Epithelial cell of esophagus (primary cell): ENCODE data around the gene TNFAIP8L1.

Experiments used
- DNase-seq: peaks from one replicate; pipeline ENCODE4 v3.0.0; 2010; ENCODE audit warnings: low read depth
- H3K4me3 ChIP-seq: 2 replicates; pipeline ENCODE4 v1.5.1; 2011; ENCODE audit warnings: mild to moderate bottlenecking, low read length, control low read depth
- CTCF ChIP-seq: IDR thresholded peaks from 2 replicates; pipeline ENCODE4 v1.5.1; 2011; ENCODE audit warnings: low read depth, mild to moderate bottlenecking, low read length, control low read depth, inconsistent platforms; ENCODE audit not compliant: insufficient read depth; ENCODE audit errors: missing control alignments

TNFAIP8L1 gene

DNA sequence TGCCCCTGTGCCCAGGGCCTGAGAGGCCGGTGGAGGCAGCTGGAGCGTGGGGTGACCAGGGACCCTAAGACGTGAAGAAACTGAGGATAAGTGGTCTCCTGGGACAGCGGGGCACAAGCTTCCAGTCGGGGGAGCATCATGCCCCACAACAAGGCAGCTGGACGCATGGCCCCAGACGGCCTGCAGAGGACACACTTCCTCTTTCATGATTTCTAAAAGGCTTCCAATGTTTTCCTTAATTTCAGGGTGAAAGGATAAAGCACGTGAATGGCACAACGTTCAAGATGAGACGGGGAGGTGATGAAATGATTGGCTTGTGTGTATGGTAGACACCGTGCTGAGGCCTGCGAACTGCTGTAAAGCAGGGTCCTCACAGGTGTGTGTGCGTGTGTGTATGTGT is 51.0 kb downstream of the TNFAIP8L1 start:
- no peak for TF ChIP-seq CTCF
- no peak for DNase-seq
- no peak overlapping the region for H3K4me3 ChIP-seq

DNA sequence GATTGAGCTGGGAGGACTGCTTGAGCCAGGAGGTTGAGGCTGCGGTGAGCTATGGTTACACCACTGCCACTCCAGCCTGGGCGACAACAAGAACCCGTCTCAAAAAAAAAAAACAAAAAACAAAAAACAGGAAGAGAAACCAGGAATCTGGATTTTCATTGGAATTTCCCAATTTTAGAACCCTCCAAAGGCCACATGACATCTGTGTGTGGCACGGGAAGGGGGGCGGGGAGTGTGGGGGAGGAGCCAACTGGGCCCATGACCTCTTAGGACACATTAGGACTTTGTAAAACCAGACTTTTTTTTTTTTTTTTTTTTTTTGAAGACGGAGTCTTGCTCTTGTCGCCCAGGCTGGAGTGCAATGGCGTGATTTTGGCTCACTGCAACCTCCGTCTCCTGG is 52.1 kb downstream of the TNFAIP8L1 start:
- no peak overlapping the region for H3K4me3 ChIP-seq
- no peak for TF ChIP-seq CTCF
- no peak for DNase-seq

DNA sequence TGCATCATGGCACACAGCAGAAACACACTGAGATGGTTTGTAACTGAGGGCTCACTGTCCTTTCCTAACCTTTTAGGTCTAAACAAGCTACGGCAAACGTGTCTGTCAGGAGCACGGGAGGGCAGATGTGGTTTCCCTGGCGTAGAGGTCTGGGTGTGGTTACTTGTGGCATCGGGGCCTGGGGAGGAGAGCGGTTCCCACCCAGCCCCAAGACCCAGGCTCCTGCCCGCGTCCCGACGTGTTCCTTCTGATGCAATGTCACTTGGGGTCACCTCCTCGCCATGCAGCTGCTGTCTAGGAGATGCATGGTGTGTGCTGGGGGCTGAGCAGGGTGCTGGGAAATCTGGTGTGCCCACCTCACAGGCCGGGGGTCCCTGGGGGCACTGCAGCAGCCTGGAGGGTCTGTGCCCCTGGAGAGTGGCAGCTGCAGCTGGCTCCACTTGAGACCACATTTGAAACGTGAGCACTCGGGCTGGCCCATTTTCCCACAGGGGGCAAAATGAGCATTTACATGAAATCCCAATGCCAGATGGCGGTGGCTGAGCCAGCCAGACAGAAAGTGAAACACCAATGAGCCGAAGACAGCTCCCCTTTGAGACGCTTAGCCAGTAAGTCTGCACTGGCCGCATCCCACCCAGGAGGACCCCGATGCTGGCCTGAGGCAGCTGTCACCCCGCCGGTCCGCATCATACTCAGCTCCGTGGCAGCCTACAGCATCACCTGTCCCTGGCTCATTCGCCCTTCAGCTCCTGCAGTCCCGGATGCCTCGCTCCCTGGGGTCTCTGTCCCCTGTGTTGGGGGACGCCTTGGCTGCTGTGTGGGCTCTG is 53.1 kb downstream of the TNFAIP8L1 start:
- TF ChIP-seq CTCF = no peak
- no peak for DNase-seq
- no peak overlapping the region for H3K4me3 ChIP-seq

DNA sequence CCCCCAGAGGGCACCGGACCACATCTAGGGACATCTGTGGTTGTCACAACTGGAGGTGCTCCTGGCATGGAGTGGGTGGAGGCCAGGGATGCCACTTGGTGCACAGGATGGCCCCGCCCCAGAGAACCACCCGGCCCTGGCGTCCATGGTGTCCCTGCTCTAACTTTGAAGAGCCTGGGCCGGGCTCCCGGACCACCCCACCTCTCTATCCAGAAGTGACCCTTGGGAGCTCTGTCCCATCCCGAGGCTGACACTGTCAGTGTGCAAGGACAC is 53.7 kb downstream of the TNFAIP8L1 start:
- TF ChIP-seq CTCF = no peak
- no peak for DNase-seq
- H3K4me3 ChIP-seq = no peak overlapping the region

DNA sequence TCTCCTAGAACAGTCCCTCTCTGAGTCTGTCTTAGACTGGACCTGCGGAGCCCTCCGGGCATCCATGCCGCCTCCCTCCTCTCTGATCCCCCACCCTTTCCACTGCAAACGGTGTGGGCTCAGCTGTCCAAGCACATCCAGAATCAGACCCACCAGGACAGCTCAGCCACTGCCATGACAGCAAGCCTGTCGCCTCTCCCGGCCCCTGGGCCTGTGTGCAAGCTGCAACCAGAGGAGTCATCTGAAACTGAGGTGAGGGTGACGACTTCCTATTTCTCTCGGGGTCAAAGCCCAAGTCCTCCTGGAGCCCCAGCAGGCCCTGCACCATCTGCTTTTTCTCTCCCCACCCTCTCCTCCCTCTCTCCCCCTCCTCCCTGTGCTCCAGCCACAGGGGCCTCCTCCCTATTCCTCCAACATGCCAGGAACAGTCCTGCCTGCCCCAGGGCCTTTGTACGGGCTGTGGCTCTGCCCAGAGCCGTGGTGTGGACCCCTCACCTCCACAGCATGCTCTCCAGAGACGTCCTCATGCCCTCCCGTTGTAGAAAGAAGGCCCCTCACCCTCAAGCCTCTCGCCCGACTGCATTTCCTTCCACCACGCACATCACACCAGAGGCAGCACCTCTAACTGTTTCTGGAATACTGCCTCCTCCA is 54.3 kb downstream of the TNFAIP8L1 start:
- DNase-seq = no peak
- no peak for TF ChIP-seq CTCF
- H3K4me3 ChIP-seq = no peak overlapping the region

GRCh38 chr19:4694211-4694987 is 55.1 kb downstream of the TNFAIP8L1 start:
- TF ChIP-seq CTCF = no peak
- H3K4me3 ChIP-seq = no peak overlapping the region
- peak; percentile 100 for DNase-seq
